ENCODE data around the gene DNAJB5.

GRCh38 chr9:34961574-34962490 lies 27.7 kb upstream of the DNAJB5 start:
- TF ChIP-seq ELF4 (IDR thresholded peaks at IDR 0.05) (no peak), SUZ12 (IDR thresholded peaks at IDR 0.05) (no peak), PKNOX1 (IDR thresholded peaks at IDR 0.05) (no peak)

Measured in HEK293T (cell line).